ENCODE data around the gene SC5D.

SC5D gene

GRCh38 chr11:121292495-121293287, at the start of gene SC5D:
TSS of gene SC5D (plus strand) at chr11:121292771. CDS start at chr11:121303376, 10,605 bp downstream.
- DNase-seq, result peak; percentile 90

- no peak for DNase-seq
These were observed 47.7 kb upstream of the SC5D start for GRCh38 chr11:121244884-121245283.

GRCh38 chr11:121246021-121246768, 46.4 kb upstream of the SC5D start:
- no peak for DNase-seq

- DNase-seq, result no peak
These were observed 45.9 kb upstream of the SC5D start for GRCh38 chr11:121246769-121247035.

- no peak for DNase-seq
These were observed 44.1 kb upstream of the SC5D start for GRCh38 chr11:121248496-121248895.

GRCh38 chr11:121249039-121249663, 43.4 kb upstream of the SC5D start:
- peak; percentile 18 for DNase-seq

GRCh38 chr11:121250843-121251242, 41.7 kb upstream of the SC5D start:
- no peak for DNase-seq

- DNase-seq, result no peak
These were observed 38.6 kb upstream of the SC5D start for GRCh38 chr11:121253951-121254350.

- no peak for DNase-seq
These were observed 37.8 kb upstream of the SC5D start for GRCh38 chr11:121254756-121255155.

GRCh38 chr11:121255473-121256125, 37.0 kb upstream of the SC5D start:
- no peak for DNase-seq

- DNase-seq, result no peak
These were observed 35.3 kb upstream of the SC5D start for GRCh38 chr11:121257289-121257688.

- no peak for DNase-seq
These were observed 34.6 kb upstream of the SC5D start for GRCh38 chr11:121257976-121258375.

GRCh38 chr11:121265586-121265985, 27.0 kb upstream of the SC5D start:
- DNase-seq, result no peak

- no peak for DNase-seq
These were observed 24.0 kb upstream of the SC5D start for GRCh38 chr11:121268581-121268980.

- no peak for DNase-seq
These were observed 22.4 kb upstream of the SC5D start for GRCh38 chr11:121270001-121270678.

- DNase-seq, result no peak
These were observed 18.1 kb upstream of the SC5D start for GRCh38 chr11:121274332-121274991.

GRCh38 chr11:121281698-121282097, 10.9 kb upstream of the SC5D start:
- no peak for DNase-seq

- no peak for DNase-seq
These were observed 10.2 kb upstream of the SC5D start for GRCh38 chr11:121282386-121282785.

- no peak for DNase-seq
These were observed 9.6 kb upstream of the SC5D start for GRCh38 chr11:121282886-121283502.

- DNase-seq, result no peak
These were observed 1.3 kb upstream of the SC5D start for GRCh38 chr11:121291319-121291718.

- no peak for DNase-seq
These were observed 576 bp upstream of the SC5D start for GRCh38 chr11:121291896-121292494.

GRCh38 chr11:121293288-121293594, 670 bp downstream of the SC5D start:
- DNase-seq, result no peak

Data from amniotic stem cell (primary cell).